HG02763 (cell line): Measurements from ENCODE around the gene PPID.
A peak's percentile ranks its signal among the peaks of the same experiment; 100 is the strongest.
"Not testable (repeated sequence)": the region's sequence is repeated elsewhere in the genome, so short reads cannot be mapped to it uniquely, and the experiment has no call there.

Experiments
- ATAC-seq: cut with Tn5 transposase; IDR thresholded peaks from one replicate; pipeline ENCODE4 v1.9.1; 2021; ENCODE audit warnings: mild to moderate bottlenecking, moderate library complexity; ENCODE audit not compliant: unreplicated experiment

The PPID gene

GRCh38 chr4:158738866-158739265 lies 15.7 kb upstream of the PPID start:
- ATAC-seq: no peak

- no peak for ATAC-seq
These were observed 6.7 kb upstream of the PPID start for GRCh38 chr4:158729716-158730559.

GRCh38 chr4:158728236-158728635 lies 5.0 kb upstream of the PPID start:
- ATAC-seq: no peak

DNA sequence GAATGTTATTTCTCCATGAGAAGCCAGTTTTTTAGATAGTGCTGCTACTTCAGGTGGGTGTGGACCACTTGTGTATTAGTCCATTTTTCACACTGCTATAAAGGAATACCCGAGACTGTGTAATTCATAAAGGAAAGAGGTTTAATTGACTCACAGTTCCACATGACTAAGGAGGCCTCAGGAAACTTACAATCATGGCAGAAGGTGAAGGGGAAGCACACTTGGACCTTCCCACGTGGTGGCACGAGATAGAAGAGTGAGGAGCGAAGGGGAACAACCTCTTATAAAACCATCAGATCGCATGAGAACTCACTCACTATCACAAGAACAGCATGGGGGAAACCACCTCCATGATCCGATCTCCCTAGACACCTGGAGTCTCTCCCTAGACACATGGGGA lies 3.4 kb upstream of the PPID start:
- no peak for ATAC-seq

GRCh38 chr4:158724637-158725036 lies 1.4 kb upstream of the PPID start:
- ATAC-seq: no peak

DNA sequence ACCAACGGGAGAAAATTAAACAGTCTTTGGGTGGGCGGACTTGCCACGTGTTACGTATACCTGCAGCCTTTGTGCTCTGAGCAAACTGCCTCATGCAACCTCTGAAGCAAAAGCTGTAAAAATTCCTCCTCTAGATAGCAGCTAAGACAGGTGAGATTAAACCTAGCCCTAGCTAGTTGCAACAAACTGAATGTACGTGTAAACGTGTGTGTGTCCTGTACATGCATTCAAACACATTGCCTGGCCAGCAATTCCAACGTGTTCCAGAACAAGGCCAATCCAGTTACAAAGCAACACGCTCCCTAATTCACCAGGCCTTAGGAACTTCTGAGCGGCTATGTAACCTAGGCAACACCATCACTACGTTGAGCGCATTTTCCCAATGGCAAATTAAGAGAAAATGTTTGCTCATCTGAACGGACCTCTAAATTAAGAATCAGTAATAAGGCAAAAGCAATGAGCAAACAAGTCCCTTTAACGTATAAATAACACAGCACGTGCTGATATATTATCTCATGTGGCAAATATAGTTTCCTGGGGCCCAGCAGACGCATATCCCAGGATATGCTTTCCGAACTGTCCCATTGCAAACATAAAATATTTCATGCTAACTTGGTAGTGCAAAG lies 792 bp downstream of the PPID start:
- no peak for ATAC-seq

- ATAC-seq: no peak
These were observed 1.5 kb downstream of the PPID start for GRCh38 chr4:158721680-158722079.

DNA sequence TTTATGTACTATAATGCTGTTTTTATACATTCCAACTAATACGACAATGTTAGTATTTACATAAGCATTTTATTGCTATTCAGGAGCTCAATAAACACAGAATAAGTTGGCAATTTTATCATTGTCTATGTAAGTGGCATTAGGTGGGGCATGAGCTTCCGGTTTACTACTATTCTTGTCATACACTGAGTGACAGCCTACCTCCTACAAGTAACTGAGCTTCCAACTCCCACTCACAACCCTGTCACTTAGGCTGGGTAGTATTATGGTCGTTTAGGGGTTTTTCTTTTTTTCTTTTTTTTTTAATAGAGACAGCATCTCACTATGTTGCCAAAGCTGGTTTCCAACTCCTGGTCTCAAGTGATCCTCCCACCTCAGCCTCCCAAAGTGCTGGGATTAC lies 7.4 kb downstream of the PPID start:
- ATAC-seq: no peak

DNA sequence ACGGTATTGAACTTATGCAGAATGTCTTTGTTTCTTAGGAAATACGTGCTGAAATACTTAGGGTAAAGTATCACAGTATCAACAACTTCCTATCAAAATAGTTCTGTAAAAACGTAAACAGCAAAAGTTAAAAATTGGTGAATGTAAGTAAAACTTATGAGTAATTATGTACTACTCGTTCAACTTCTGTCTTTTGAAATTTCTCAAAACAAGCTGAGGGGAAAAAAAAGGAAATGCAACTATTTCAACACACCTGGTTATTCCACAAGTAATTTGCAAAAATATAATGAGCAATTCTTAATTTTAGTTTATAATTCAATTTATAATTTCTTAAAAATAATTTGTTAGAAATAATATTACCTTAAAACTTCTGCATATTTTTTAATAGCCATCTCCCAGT lies 8.3 kb downstream of the PPID start:
- no peak for ATAC-seq

DNA sequence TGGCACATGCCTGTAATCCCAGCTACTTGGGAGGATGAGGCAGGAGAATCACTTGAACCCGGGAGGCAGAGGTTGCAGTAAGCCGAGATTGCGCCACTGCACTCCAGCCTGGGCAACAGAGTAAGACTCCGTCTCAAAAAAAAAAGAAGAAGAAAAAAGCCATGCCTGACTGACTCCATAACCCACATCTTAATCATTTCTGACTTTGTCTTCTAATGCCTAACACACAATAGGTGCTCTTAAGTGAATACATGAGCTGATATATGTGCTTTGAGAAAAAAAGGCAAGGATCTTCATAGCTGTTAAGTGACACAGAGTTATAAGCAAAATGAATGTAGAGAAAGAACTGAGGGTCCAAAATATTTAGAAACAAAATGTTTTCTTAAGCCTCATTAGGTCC lies 10.6 kb downstream of the PPID start:
- ATAC-seq: not testable (repeated sequence)

- ATAC-seq: no peak
These were observed 12.4 kb downstream of the PPID start for GRCh38 chr4:158710814-158711213.

- no peak for ATAC-seq
These were observed 18.9 kb downstream of the PPID start for GRCh38 chr4:158704274-158704673.

DNA sequence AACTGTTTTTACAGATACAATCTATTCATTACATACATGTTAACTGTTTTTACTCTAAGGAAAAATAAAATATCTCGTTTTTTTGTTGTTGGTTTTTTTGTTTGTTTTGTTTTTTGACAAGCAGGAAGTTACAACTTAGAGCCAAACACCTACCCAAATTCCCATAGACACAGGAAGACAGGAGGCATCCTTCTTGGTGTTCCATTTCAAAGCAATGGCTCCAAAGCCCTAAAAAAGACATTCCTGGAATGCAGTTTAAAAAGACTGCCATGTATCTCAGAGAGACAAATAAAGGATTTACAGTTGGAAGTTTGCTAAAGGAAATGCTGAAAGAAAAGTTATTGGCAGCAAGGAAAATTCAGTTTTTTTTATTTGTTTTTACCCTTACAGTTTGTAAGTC lies 34.4 kb downstream of the PPID start:
- ATAC-seq: no peak

GRCh38 chr4:158682066-158682465 lies 41.1 kb downstream of the PPID start:
- ATAC-seq: no peak

DNA sequence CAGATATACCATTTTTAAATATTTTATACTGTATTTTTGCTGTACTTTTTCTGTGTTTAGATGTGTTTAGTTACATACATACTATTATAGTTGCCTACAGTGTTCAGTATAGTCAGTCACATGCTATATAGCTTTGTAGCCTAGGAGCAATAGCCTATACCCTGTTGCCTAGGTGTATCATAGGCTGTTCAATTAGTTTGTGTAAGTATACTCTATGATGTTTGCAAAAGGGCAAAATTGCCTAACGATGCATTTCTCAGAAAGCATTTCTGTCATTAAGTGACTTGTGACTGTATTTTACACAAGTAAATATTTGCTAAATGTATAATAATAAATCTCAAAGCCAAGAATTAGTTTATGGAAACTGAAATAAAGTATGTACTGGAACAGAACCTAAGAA lies 41.6 kb downstream of the PPID start:
- ATAC-seq: no peak

DNA sequence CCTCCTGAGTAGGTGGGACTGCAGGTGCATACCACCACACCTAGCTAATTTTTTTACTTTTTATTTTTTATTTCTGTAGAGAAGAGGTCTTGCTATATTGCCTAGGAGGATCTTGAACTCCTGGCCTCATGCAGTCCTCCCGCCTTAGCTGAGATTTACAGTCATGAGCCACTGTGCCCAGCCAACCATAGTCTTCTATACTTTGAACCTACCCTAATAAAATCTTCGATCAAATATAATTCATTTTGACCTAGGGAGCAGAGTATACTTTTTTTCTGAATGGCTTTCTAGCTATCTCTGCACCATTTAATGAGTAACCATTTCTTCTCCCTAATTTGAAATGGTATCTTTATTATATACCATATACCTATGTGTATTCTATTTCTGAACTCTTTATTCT lies 44.4 kb downstream of the PPID start:
- ATAC-seq: no peak

- ATAC-seq: no peak
These were observed 47.1 kb downstream of the PPID start for GRCh38 chr4:158676076-158676475.

DNA sequence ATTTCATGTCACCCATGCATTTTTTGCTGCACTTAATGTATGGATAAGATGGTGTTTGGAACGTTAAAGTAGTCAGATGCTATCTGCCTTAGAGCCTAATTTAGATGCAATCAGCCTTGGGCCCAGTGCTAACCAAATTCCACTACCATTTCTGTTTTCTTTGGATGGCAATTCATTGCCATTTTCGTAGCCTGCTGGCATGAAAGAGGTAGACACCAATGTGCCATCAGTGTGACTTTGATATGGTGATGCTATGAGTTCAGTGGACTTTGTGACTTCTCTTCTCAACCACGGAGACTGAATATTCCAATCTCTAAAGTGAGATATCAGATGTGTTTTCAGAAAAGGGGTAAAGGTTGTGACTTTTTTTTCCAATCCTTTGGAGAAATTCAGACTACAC lies 49.6 kb downstream of the PPID start:
- ATAC-seq: no peak

DNA sequence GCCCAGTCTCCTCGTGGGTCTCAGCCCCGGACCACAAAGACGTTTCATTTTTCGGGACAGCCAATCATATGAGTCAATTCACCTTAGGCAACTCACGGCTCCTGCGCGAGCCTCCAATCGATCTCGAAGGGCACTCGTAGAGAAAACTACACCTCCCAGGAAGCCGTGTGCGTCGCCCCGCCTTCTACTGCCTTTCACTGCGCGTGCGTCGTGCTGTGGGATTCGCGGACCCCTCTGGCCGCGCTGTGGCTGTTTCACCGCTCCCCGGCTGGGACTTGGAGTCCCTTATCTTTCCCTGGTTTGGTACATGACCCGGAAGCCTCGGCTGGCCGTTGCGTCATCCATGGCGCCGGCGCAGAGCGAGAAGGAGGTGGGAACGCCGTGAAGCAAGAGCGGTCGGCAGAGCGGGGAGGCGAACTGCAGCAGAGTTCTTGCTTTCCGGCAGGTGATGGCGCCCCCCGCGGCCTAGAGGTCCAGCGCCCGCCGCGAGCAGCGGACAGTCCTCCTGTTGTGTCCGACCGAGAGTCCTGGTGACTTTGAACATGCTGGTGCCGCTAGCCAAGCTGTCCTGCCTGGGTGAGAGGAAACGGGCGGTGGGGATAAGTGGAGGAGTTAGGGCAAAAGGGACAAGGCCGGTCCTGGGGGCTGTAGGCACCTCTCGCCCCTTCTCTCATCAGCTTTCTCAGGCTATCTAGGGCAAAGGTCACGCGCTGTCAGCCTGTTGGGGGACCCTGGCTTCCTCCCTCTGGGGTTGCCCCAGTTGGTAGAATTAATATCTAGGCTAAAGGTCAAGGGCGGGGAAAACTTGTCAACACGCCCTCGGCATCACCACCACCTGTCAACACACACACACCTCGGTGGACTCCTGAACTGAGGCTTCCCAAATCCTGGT lies 51.0 kb downstream of the PPID start, which contains the start of gene ETFDH:
TSS of gene ETFDH (plus strand) at position 382 of the 892 bp plus-strand sequence. CDS start at position 543, 161 bp downstream.
- peak; percentile 87 for ATAC-seq

DNA sequence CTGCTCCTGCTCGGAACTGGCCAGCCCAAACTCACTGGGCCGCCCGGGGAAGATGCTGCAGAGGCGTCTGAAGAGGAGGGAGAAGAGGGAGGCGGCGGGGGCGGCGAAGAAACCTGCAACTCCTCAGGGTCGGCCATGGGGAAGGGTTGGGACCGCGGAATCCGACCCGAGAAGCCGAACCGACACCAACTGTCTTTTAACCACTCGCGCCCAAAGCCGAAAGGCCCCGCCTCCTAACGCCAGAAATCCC lies 51.6 kb downstream of the PPID start, which contains the start of gene C4orf46:
TSS of gene C4orf46 (minus strand) at position 223 of the 250 bp plus-strand sequence. CDS start at position 137, 86 bp downstream.
- ATAC-seq: no peak

GRCh38 chr4:158670975-158671664 lies 52.1 kb downstream of the PPID start:
- peak; percentile 21 for ATAC-seq
